HEK293 (cell line): ENCODE data around the gene SPATA25.

ENCODE experiments used
- CTCF ChIA-PET: fragments of 350-600 bp; formaldehyde crosslinking; extraction: SDS; loops from one replicate; lab custom pipeline; 2021; ENCODE audit warnings: antibody characterized with exemption; lab: Yijun Ruan, JAX
- POLR2A ChIA-PET: fragments of 300-600 bp; formaldehyde crosslinking; extraction: SDS; loops from one replicate; lab custom pipeline; 2020; ENCODE audit warnings: antibody characterized with exemption, inconsistent platforms; lab: Yijun Ruan, JAX
- H3K27ac ChIP-seq: fragments of 200-500 bp; sonication (Bioruptor generic); 2 replicates; pipeline ENCODE4 v1.5.1; 2014; ENCODE audit warnings: low read depth, low read length, control low read depth, inconsistent platforms; ENCODE audit errors: extremely low read depth
- H3K36me3 ChIP-seq, 2 experiments: fragments of 200-500 bp in 1 of 2; sonication (Bioruptor generic) in 1 of 2; 1 replicate in 1 of 2; 2 replicates in 1 of 2; pipeline ENCODE4 v1.5.1; 2014 to 2017; ENCODE audit warnings: inconsistent platforms in 2 of 2, low read length in 2 of 2; ENCODE audit not compliant: control insufficient read depth in 2 of 2, insufficient read depth in 1 of 2
- H3K4me1 ChIP-seq: fragments of 200-500 bp; sonication (Bioruptor generic); 2 replicates; pipeline ENCODE4 v1.5.1; 2014; ENCODE audit warnings: mild to moderate bottlenecking, low read length, inconsistent platforms; ENCODE audit not compliant: control insufficient read depth, insufficient read depth
- H3K4me3 ChIP-seq: 2 replicates; pipeline ENCODE4 v1.5.1; 2011; ENCODE audit warnings: low read depth, mild to moderate bottlenecking, control low read depth, low read length, moderate library complexity
- H3K9me3 ChIP-seq: fragments of 200-500 bp; sonication (Bioruptor generic); 2 replicates; pipeline ENCODE4 v1.5.1; 2014; ENCODE audit warnings: low read depth, low read length, inconsistent platforms; ENCODE audit not compliant: control insufficient read depth, insufficient read depth
- GLI2 ChIP-seq: fragments of 450-650 bp; formaldehyde crosslinking; IDR thresholded peaks from 2 replicates; pipeline ENCODE4; 2017; ENCODE audit warnings: missing biosample characterization, missing genetic modification characterization, low read depth, borderline replicate concordance
- KLF8 ChIP-seq: fragments of 450-650 bp; formaldehyde crosslinking; IDR thresholded peaks from 2 replicates; pipeline ENCODE4 v1.5.1; 2016; ENCODE audit warnings: missing biosample characterization, missing genetic modification characterization
- PRDM1 ChIP-seq: fragments of 450-650 bp; formaldehyde crosslinking; IDR thresholded peaks from 2 replicates; pipeline ENCODE4; 2016; ENCODE audit warnings: missing biosample characterization, missing genetic modification characterization
- WT1 ChIP-seq: fragments of 450-650 bp; formaldehyde crosslinking; IDR thresholded peaks from 2 replicates; pipeline ENCODE4 v1.5.1; 2016; ENCODE audit warnings: missing biosample characterization, missing genetic modification characterization
- ZBTB44 ChIP-seq: fragments of 450-650 bp; IDR thresholded peaks from 2 replicates; pipeline ENCODE4 v1.5.1; 2018; ENCODE audit warnings: missing biosample characterization, mild to moderate bottlenecking, missing genetic modification characterization
- ZNF10 ChIP-seq: fragments of 450-650 bp; formaldehyde crosslinking; IDR thresholded peaks from 2 replicates; pipeline ENCODE4 v1.5.1; 2017; ENCODE audit warnings: missing biosample characterization, missing genetic modification characterization
- ZNF214 ChIP-seq: fragments of 450-650 bp; formaldehyde crosslinking; IDR thresholded peaks from 2 replicates; pipeline ENCODE4 v1.5.1; 2017; ENCODE audit warnings: missing biosample characterization, mild to moderate bottlenecking, missing genetic modification characterization, borderline replicate concordance
- ZNF23 ChIP-seq: fragments of 450-650 bp; formaldehyde crosslinking; IDR thresholded peaks from 2 replicates; pipeline ENCODE4 v1.5.1; 2016; ENCODE audit warnings: missing biosample characterization, missing genetic modification characterization, borderline replicate concordance
- ZNF302 ChIP-seq: fragments of 450-650 bp; formaldehyde crosslinking; IDR thresholded peaks from 2 replicates; pipeline ENCODE4 v1.5.1; 2016; ENCODE audit warnings: missing biosample characterization, missing genetic modification characterization, low read depth
- ZNF37A ChIP-seq: fragments of 450-650 bp; IDR thresholded peaks from 2 replicates; pipeline ENCODE4 v1.5.1; 2018; ENCODE audit warnings: missing biosample characterization, missing genetic modification characterization
- ZNF416 ChIP-seq: fragments of 450-650 bp; formaldehyde crosslinking; IDR thresholded peaks from 2 replicates; pipeline ENCODE4 v1.5.1; 2016; ENCODE audit warnings: missing biosample characterization, missing genetic modification characterization
- ZNF518A ChIP-seq: fragments of 450-650 bp; formaldehyde crosslinking; conservative IDR thresholded peaks from 2 replicates; pipeline ENCODE4 v1.5.1; 2016; ENCODE audit warnings: low read depth, missing biosample characterization, missing genetic modification characterization
- ZNF530 ChIP-seq: fragments of 450-650 bp; formaldehyde crosslinking; IDR thresholded peaks from 2 replicates; pipeline ENCODE4 v1.5.1; 2016; ENCODE audit warnings: low read depth, missing biosample characterization, missing genetic modification characterization
- ZNF654 ChIP-seq: fragments of 450-650 bp; formaldehyde crosslinking; IDR thresholded peaks from 2 replicates; pipeline ENCODE4 v1.5.1; 2016; ENCODE audit warnings: low read depth, missing biosample characterization, missing genetic modification characterization
- ZNF677 ChIP-seq: fragments of 450-650 bp; IDR thresholded peaks from 2 replicates; pipeline ENCODE4 v1.5.0; 2018; ENCODE audit warnings: missing biosample characterization, mild to moderate bottlenecking, missing genetic modification characterization, moderate library complexity
- ZNF707 ChIP-seq: fragments of 450-650 bp; formaldehyde crosslinking; IDR thresholded peaks from 2 replicates; pipeline ENCODE4 v1.5.1; 2016; ENCODE audit warnings: missing biosample characterization, missing genetic modification characterization
- ZNF777 ChIP-seq: fragments of 450-650 bp; formaldehyde crosslinking; IDR thresholded peaks from 2 replicates; pipeline ENCODE4 v1.5.1; 2017; ENCODE audit warnings: missing biosample characterization, missing genetic modification characterization, borderline replicate concordance
- ZNF785 ChIP-seq: fragments of 450-650 bp; formaldehyde crosslinking; IDR thresholded peaks from 2 replicates; pipeline ENCODE4 v1.5.1; 2016; ENCODE audit warnings: missing biosample characterization, missing genetic modification characterization
- ZXDB ChIP-seq: fragments of 450-650 bp; formaldehyde crosslinking; IDR thresholded peaks from 2 replicates; pipeline ENCODE4 v1.5.1; 2016; ENCODE audit warnings: missing biosample characterization, missing genetic modification characterization
- TF ChIP-seq, protein P1 (sequence below): fragments of 450-650 bp; formaldehyde crosslinking; IDR thresholded peaks from 2 replicates; pipeline ENCODE4 v1.5.1; 2017; ENCODE audit warnings: missing biosample characterization, missing genetic modification characterization
- TF ChIP-seq, protein P2 (sequence below): fragments of 450-650 bp; formaldehyde crosslinking; IDR thresholded peaks from 2 replicates; pipeline ENCODE4 v1.5.1; 2016; ENCODE audit warnings: missing biosample characterization, missing genetic modification characterization
- TF ChIP-seq, protein P3 (sequence below): fragments of 450-650 bp; formaldehyde crosslinking; IDR thresholded peaks from 2 replicates; pipeline ENCODE4 v1.5.1; 2016; ENCODE audit warnings: missing biosample characterization, missing genetic modification characterization
- TF ChIP-seq, protein P4 (sequence below): fragments of 450-650 bp; IDR thresholded peaks from 2 replicates; pipeline ENCODE4 v1.5.1; 2018; ENCODE audit warnings: missing biosample characterization, missing genetic modification characterization

Gene SPATA25

GRCh38 chr20:45850238-45850637, 37.2 kb downstream of the SPATA25 start (continued):
- no peak for TF ChIP-seq ZNF677 (tag by site-specific recombination)
- TF ChIP-seq ZNF10 (tag by site-specific recombination) = no peak
- TF ChIP-seq ZNF654 (tag by site-specific recombination) = no peak
- no peak for TF ChIP-seq ZNF518A (tag by site-specific recombination)
- TF ChIP-seq PRDM1 (tag by site-specific recombination) = no peak

DNA sequence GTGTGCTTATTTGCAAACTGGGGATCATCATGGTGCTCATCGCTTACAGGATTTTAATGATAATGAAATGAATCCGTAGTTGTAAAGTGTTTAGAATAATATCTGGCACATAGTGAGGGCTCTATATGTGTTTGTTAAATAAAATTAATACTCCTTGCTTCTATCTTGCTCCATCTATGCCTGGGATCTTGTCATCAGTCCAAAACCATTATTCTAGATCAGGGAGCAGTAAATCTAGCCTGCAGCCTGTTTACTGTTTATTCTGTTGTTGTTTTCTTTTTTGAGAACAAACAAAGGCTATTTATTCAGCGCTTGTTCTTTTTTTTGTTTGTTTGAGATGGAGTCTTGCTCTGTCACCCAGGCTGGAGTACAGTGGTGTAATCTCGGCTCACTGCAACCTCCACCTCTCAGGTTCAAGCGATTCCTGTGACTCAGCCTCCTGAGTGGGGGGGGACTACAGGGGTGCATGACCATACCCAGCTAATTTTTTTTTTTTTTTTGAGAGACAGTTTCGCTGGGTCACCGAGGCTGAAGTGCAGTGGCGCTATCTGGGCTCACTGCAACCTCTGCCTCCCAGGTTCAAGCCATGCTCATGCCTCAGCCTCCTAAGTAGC, 38.3 kb downstream of the SPATA25 start:
- Histone ChIP-seq H3K9me3 (no peaks in the 10 kb centered on the region), H3K36me3 (peaks cover 5 to 64% of the 10 kb centered on the region in 2 experiments; a peak in 2 of 3 replicates), H3K27ac (no peak overlapping the region), H3K4me3 (no peak overlapping the region), H3K4me1 (no peaks in the 10 kb centered on the region)
- ChIA-PET POLR2A (interaction anchor here (0.8 kb wide), 1 partner anchor 43 kb away, joined by 4 read pairs; no protein-coding TSS in a partner anchor), CTCF (interaction anchor here (0.7 kb wide), 1 partner anchor 18 kb away, joined by 3 read pairs; no protein-coding TSS in a partner anchor)
- TF ChIP-seq ZXDB (tag by site-specific recombination) = no peak
- TF ChIP-seq, protein P1, sequence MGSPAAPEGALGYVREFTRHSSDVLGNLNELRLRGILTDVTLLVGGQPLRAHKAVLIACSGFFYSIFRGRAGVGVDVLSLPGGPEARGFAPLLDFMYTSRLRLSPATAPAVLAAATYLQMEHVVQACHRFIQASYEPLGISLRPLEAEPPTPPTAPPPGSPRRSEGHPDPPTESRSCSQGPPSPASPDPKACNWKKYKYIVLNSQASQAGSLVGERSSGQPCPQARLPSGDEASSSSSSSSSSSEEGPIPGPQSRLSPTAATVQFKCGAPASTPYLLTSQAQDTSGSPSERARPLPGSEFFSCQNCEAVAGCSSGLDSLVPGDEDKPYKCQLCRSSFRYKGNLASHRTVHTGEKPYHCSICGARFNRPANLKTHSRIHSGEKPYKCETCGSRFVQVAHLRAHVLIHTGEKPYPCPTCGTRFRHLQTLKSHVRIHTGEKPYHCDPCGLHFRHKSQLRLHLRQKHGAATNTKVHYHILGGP (tag by site-specific recombination) = no peak
- TF ChIP-seq, protein P2, sequence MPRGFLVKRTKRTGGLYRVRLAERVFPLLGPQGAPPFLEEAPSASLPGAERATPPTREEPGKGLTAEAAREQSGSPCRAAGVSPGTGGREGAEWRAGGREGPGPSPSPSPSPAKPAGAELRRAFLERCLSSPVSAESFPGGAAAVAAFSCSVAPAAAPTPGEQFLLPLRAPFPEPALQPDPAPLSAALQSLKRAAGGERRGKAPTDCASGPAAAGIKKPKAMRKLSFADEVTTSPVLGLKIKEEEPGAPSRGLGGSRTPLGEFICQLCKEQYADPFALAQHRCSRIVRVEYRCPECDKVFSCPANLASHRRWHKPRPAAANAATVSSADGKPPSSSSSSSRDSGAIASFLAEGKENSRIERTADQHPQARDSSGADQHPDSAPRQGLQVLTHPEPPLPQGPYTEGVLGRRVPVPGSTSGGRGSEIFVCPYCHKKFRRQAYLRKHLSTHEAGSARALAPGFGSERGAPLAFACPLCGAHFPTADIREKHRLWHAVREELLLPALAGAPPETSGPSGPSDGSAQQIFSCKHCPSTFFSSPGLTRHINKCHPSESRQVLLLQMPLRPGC (tag by site-specific recombination) = no peak
- no peak for TF ChIP-seq ZNF707 (tag by site-specific recombination)
- TF ChIP-seq WT1 (tag by site-specific recombination) = no peak
- no peak for TF ChIP-seq ZNF777 (tag by site-specific recombination)
- TF ChIP-seq KLF8 (tag by site-specific recombination) = no peak
- TF ChIP-seq, protein P3, sequence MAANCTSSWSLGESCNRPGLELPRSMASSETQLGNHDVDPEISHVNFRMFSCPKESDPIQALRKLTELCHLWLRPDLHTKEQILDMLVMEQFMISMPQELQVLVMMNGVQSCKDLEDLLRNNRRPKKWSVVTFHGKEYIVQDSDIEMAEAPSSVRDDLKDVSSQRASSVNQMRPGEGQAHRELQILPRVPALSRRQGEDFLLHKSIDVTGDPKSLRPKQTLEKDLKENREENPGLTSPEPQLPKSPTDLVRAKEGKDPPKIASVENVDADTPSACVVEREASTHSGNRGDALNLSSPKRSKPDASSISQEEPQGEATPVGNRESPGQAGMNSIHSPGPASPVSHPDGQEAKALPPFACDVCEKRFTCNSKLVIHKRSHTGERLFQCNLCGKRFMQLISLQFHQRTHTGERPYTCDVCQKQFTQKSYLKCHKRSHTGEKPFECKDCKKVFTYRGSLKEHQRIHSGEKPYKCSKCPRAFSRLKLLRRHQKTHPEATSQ = no peak
- no peak for TF ChIP-seq ZNF530 (tag by site-specific recombination)
- TF ChIP-seq ZNF416 = no peak
- TF ChIP-seq ZNF302 (tag by site-specific recombination) = no peak
- TF ChIP-seq ZNF37A (tag by site-specific recombination) = no peak
- no peak for TF ChIP-seq ZNF214 (tag by site-specific recombination)
- TF ChIP-seq GLI2 (tag by site-specific recombination) = no peak
- no peak for TF ChIP-seq ZBTB44 (tag by site-specific recombination)
- no peak for TF ChIP-seq ZNF785 (tag by site-specific recombination)
- TF ChIP-seq, protein P4, sequence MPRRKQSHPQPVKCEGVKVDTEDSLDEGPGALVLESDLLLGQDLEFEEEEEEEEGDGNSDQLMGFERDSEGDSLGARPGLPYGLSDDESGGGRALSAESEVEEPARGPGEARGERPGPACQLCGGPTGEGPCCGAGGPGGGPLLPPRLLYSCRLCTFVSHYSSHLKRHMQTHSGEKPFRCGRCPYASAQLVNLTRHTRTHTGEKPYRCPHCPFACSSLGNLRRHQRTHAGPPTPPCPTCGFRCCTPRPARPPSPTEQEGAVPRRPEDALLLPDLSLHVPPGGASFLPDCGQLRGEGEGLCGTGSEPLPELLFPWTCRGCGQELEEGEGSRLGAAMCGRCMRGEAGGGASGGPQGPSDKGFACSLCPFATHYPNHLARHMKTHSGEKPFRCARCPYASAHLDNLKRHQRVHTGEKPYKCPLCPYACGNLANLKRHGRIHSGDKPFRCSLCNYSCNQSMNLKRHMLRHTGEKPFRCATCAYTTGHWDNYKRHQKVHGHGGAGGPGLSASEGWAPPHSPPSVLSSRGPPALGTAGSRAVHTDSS (tag by site-specific recombination) = no peak
- no peak for TF ChIP-seq ZNF23
